Stimulated activated CD8-positive, alpha-beta memory T cell treated with anti-CD3 and anti-CD28 coated beads, Interleukin-15, amount 100 ng/mL, for 4 hours (primary cell): Measurements from ENCODE around the gene MACO1.
"Not testable (repeated sequence)": the region's sequence is repeated elsewhere in the genome, so short reads cannot be mapped to it uniquely, and the experiment has no call there.

ENCODE experiments used
- DNase-seq, 2 donors: peaks; one replicate each; pipeline ENCODE4 v3.0.0-alpha.2; 2020; ENCODE audit warnings: low read depth in 2 of 2

The MACO1 gene

GRCh38 chr1:25423206-25423605, 7.5 kb upstream of the MACO1 start:
- DNase-seq, result not testable (repeated sequence)

GRCh38 chr1:25425098-25426085, 5.3 kb upstream of the MACO1 start:
- DNase-seq, result no peak

- DNase-seq, result no peak
Observed at GRCh38 chr1:25427696-25428095, 3.0 kb upstream of the MACO1 start.

GRCh38 chr1:25428475-25429166, 2.1 kb upstream of the MACO1 start:
- DNase-seq, result no peak

- no peak for DNase-seq
Observed at GRCh38 chr1:25430967-25431881, 527 bp downstream of the MACO1 start.

GRCh38 chr1:25431955-25432719, 1.4 kb downstream of the MACO1 start:
- DNase-seq, result no peak

GRCh38 chr1:25432749-25433388, 2.2 kb downstream of the MACO1 start:
- no peak for DNase-seq

- no peak for DNase-seq
Observed at GRCh38 chr1:25433389-25434186, 2.9 kb downstream of the MACO1 start.

- no peak for DNase-seq
Observed at GRCh38 chr1:25435397-25436108, 4.9 kb downstream of the MACO1 start.

GRCh38 chr1:25437672-25438071, 7.0 kb downstream of the MACO1 start:
- DNase-seq, result no peak

- DNase-seq, result no peak
Observed at GRCh38 chr1:25439287-25439686, 8.6 kb downstream of the MACO1 start.

GRCh38 chr1:25442178-25442577, 11.5 kb downstream of the MACO1 start:
- no peak for DNase-seq

GRCh38 chr1:25443030-25443699, 12.5 kb downstream of the MACO1 start:
- no peak for DNase-seq

GRCh38 chr1:25444604-25445003, 13.9 kb downstream of the MACO1 start:
- not testable (repeated sequence) for DNase-seq

- no peak for DNase-seq
Observed at GRCh38 chr1:25445993-25446538, 15.4 kb downstream of the MACO1 start.

- no peak for DNase-seq
Observed at GRCh38 chr1:25447547-25447946, 16.9 kb downstream of the MACO1 start.

GRCh38 chr1:25450891-25451290, 20.2 kb downstream of the MACO1 start:
- no peak for DNase-seq

GRCh38 chr1:25451908-25452307, 21.2 kb downstream of the MACO1 start:
- DNase-seq, result no peak
